ENCODE data around the gene MTHFD1L. TPM values are rescaled to one million over a fixed set of nuclear protein-coding genes. Genes with fewer than 3 reads are reported as not detected.

The MTHFD1L gene
- total and polyA plus RNA-seq, 2 donors (not counting 1 experiment from before 2014, with no cell fraction given): 36.1 to 48.9 TPM

DNA sequence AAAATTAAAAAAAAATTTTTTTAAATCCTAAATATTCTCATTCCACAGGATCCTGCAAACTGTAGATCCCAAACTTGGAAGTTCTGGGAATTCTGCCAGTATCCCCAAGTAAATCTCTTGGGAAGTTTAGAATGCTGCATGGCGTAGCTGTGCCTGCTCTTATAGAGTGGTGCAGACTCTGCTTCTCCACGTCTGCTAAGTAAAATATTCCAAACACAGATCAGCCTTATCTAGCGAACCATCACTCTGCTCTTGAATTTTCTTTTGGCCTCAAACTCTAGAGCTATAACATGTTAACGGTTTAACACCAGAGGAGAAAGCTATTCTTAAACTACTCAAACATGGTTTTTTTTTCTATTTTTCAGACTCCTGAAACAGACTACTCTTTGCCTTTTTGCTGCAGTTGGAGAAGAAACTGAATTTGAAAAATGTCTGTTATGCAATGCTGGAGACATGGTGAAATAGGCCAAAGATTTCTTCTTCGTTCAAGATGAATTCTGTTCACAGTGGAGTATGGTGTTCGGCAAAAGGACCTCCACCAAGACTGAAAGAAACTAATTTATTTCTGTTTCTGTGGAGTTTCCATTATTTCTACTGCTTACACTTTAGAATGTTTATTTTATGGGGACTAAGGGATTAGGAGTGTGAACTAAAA, 235.8 kb downstream of the MTHFD1L start:
- Histone ChIP-seq H3K27me3 (ENCODE audit: control insufficient read depth, insufficient read depth, low read length) (no peaks in the 10 kb centered on the region), H3K79me2 (ENCODE audit: control insufficient read depth, insufficient read depth, low read length) (no peaks in the 10 kb centered on the region), H3K9ac (ENCODE audit: insufficient read depth, low read length) (no peak overlapping the region), H3K4me3 (replicated peaks in 1 of 4; ENCODE audit: control extremely low read depth in 1 of 4, insufficient read depth in 1 of 4, low read depth in 3 of 4, low read length in 4 of 4) (no peak overlapping the region), H3K27ac (ENCODE audit: insufficient read depth, low read length) (no peak overlapping the region), H4K20me1 (ENCODE audit: control insufficient read depth, extremely low read depth, insufficient read depth, low read length) (no peaks in the 10 kb centered on the region), H2AFZ (ENCODE audit: low read length) (no peak overlapping the region), H3K4me2 (ENCODE audit: extremely low read depth, insufficient read depth, low read length) (peak overlapping the region; percentile 40), H3K36me3 (ENCODE audit: control insufficient read depth, insufficient read depth, low read length) (no peaks in the 10 kb centered on the region), H3K9me3 (ENCODE audit: control insufficient read depth, insufficient read depth, low read depth, low read length) (no peaks in the 10 kb centered on the region), H3K4me1 (ENCODE audit: control insufficient read depth, extremely low read depth, insufficient read depth, low read length) (no peaks in the 10 kb centered on the region)
- DNase-seq (ENCODE audit: low read depth in 2 of 2): peak in 1 of 2 donors; percentile 51
- TF ChIP-seq EZH2 (IDR thresholded peaks at IDR 0.05; ENCODE audit: low read length, missing control alignments): no peak
- TF ChIP-seq, protein P1, sequence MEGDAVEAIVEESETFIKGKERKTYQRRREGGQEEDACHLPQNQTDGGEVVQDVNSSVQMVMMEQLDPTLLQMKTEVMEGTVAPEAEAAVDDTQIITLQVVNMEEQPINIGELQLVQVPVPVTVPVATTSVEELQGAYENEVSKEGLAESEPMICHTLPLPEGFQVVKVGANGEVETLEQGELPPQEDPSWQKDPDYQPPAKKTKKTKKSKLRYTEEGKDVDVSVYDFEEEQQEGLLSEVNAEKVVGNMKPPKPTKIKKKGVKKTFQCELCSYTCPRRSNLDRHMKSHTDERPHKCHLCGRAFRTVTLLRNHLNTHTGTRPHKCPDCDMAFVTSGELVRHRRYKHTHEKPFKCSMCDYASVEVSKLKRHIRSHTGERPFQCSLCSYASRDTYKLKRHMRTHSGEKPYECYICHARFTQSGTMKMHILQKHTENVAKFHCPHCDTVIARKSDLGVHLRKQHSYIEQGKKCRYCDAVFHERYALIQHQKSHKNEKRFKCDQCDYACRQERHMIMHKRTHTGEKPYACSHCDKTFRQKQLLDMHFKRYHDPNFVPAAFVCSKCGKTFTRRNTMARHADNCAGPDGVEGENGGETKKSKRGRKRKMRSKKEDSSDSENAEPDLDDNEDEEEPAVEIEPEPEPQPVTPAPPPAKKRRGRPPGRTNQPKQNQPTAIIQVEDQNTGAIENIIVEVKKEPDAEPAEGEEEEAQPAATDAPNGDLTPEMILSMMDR (conservative IDR thresholded peaks at IDR 0.05 in 1 of 2, IDR thresholded peaks at IDR 0.05 in 1 of 2; ENCODE audit: low read depth in 1 of 2, low read length in 2 of 2): no peak

GRCh38 chr6:151101816-151102694, 236.6 kb downstream of the MTHFD1L start:
- no peak overlapping the region for H3K4me2 ChIP-seq (ENCODE audit: extremely low read depth, insufficient read depth, low read length)
- no peaks in the 10 kb centered on the region for H3K4me1 ChIP-seq (ENCODE audit: control insufficient read depth, extremely low read depth, insufficient read depth, low read length)
- H3K27me3 ChIP-seq (ENCODE audit: control insufficient read depth, insufficient read depth, low read length): no peaks in the 10 kb centered on the region
- H3K36me3 ChIP-seq (ENCODE audit: control insufficient read depth, insufficient read depth, low read length): no peaks in the 10 kb centered on the region
- no peaks in the 10 kb centered on the region for H3K79me2 ChIP-seq (ENCODE audit: control insufficient read depth, insufficient read depth, low read length)
- H3K9me3 ChIP-seq (ENCODE audit: control insufficient read depth, insufficient read depth, low read depth, low read length): no peaks in the 10 kb centered on the region
- no peak overlapping the region for H3K9ac ChIP-seq (ENCODE audit: insufficient read depth, low read length)
- TF ChIP-seq, protein P1 (conservative IDR thresholded peaks at IDR 0.05 in 1 of 2, IDR thresholded peaks at IDR 0.05 in 1 of 2; ENCODE audit: low read depth in 1 of 2, low read length in 2 of 2): no peak
- TF ChIP-seq EZH2 (IDR thresholded peaks at IDR 0.05; ENCODE audit: low read length, missing control alignments): no peak
- H2AFZ ChIP-seq (ENCODE audit: low read length): no peak overlapping the region
- no peak overlapping the region for H3K4me3 ChIP-seq (replicated peaks in 1 of 4; ENCODE audit: control extremely low read depth in 1 of 4, insufficient read depth in 1 of 4, low read depth in 3 of 4, low read length in 4 of 4)
- H4K20me1 ChIP-seq (ENCODE audit: control insufficient read depth, extremely low read depth, insufficient read depth, low read length): no peaks in the 10 kb centered on the region
- no peak for DNase-seq (ENCODE audit: low read depth in 2 of 2)
- H3K27ac ChIP-seq (ENCODE audit: insufficient read depth, low read length): no peak overlapping the region

DNA sequence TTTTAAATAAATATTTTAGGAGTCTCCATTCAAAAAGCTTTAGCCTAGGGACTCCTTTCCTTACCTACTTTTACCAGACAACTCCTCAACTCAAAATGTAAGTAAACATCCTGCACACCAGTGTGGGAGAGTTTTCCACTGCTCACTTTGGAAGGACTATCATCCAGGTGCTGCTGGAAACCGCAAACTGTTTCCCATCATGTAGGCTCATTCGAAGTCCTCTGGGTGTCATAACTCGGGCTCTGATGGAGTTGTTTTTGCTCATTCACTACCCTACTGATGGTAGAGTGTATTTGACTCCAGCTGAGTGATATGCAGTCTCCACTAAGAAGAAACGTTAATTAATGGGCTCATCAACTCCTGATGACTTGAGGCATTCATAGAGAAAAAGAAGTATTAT, 237.8 kb downstream of the MTHFD1L start:
- no peak for DNase-seq (ENCODE audit: low read depth in 2 of 2)
- H3K36me3 ChIP-seq (ENCODE audit: control insufficient read depth, insufficient read depth, low read length): no peaks in the 10 kb centered on the region
- no peak overlapping the region for H3K4me3 ChIP-seq (replicated peaks in 1 of 4; ENCODE audit: control extremely low read depth in 1 of 4, insufficient read depth in 1 of 4, low read depth in 3 of 4, low read length in 4 of 4)
- no peaks in the 10 kb centered on the region for H3K79me2 ChIP-seq (ENCODE audit: control insufficient read depth, insufficient read depth, low read length)
- H3K27me3 ChIP-seq (ENCODE audit: control insufficient read depth, insufficient read depth, low read length): no peaks in the 10 kb centered on the region
- H2AFZ ChIP-seq (ENCODE audit: low read length): no peak overlapping the region
- no peaks in the 10 kb centered on the region for H3K4me1 ChIP-seq (ENCODE audit: control insufficient read depth, extremely low read depth, insufficient read depth, low read length)
- no peak overlapping the region for H3K9ac ChIP-seq (ENCODE audit: insufficient read depth, low read length)
- no peak overlapping the region for H3K4me2 ChIP-seq (ENCODE audit: extremely low read depth, insufficient read depth, low read length)
- H3K9me3 ChIP-seq (ENCODE audit: control insufficient read depth, insufficient read depth, low read depth, low read length): no peaks in the 10 kb centered on the region
- H3K27ac ChIP-seq (ENCODE audit: insufficient read depth, low read length): no peak overlapping the region
- H4K20me1 ChIP-seq (ENCODE audit: control insufficient read depth, extremely low read depth, insufficient read depth, low read length): no peaks in the 10 kb centered on the region
- TF ChIP-seq EZH2 (IDR thresholded peaks at IDR 0.05; ENCODE audit: low read length, missing control alignments): no peak
- TF ChIP-seq, protein P1 (conservative IDR thresholded peaks at IDR 0.05 in 1 of 2, IDR thresholded peaks at IDR 0.05 in 1 of 2; ENCODE audit: low read depth in 1 of 2, low read length in 2 of 2): no peak

Data from fibroblast of lung (primary cell).